Ishikawa (cell line): ENCODE measurements around the gene PDIK1L.

Experiments used
- CREB1 ChIP-seq: IDR thresholded peaks from 2 replicates; pipeline ENCODE4 v1.6.1; 2012; ENCODE audit warnings: low read depth
- EGR1 ChIP-seq: IDR thresholded peaks from 2 replicates; pipeline ENCODE4 v1.6.1; 2012
- EP300 ChIP-seq: IDR thresholded peaks from 2 replicates; pipeline ENCODE4 v1.6.1; 2012; ENCODE audit warnings: borderline replicate concordance
- MAX ChIP-seq: IDR thresholded peaks from 2 replicates; pipeline ENCODE4 v1.6.1; 2012
- RAD21 ChIP-seq: IDR thresholded peaks from 2 replicates; pipeline ENCODE4 v1.6.1; 2012; ENCODE audit warnings: low read depth
- REST ChIP-seq: IDR thresholded peaks from 2 replicates; pipeline ENCODE4 v1.6.1; 2012; ENCODE audit warnings: low read depth, mild to moderate bottlenecking
- TAF1 ChIP-seq: IDR thresholded peaks from 2 replicates; pipeline ENCODE4 v1.6.1; 2012; ENCODE audit warnings: low read depth, mild to moderate bottlenecking
- TEAD4 ChIP-seq: IDR thresholded peaks from 2 replicates; pipeline ENCODE4 v1.6.1; 2012
- USF1 ChIP-seq: IDR thresholded peaks from 2 replicates; pipeline ENCODE4 v1.6.1; 2012
- YY1 ChIP-seq: IDR thresholded peaks from 2 replicates; pipeline ENCODE4 v1.6.1; 2012; ENCODE audit warnings: low read depth

- TF ChIP-seq USF1 (no peak), TEAD4 (no peak), TAF1 (no peak), MAX (no peak), YY1 (no peak), EP300 (no peak), RAD21 (no peak), REST (no peak), EGR1 (no peak), CREB1 (no peak)
These were observed 41.2 kb upstream of the PDIK1L start for GRCh38 chr1:26070296-26070962.
